A673 (cell line): Measurements from ENCODE around the gene MRPS35. TPM values are rescaled to one million over a fixed set of nuclear protein-coding genes. Genes with fewer than 3 reads are reported as not detected.

Experiments
- BruUV-seq: library from RNA; stranded (reverse); fragments of 400-500 nt; replicated peaks from 2 replicates; lab custom pipeline; 2021; lab: Mats Ljungman, UMichigan
- CTCF ChIA-PET: fragments of 300-600 bp; sonication (Branson Sonifier 250); formaldehyde crosslinking; loops from one replicate; lab custom pipeline; 2022; ENCODE audit warnings: antibody characterized with exemption; lab: Charles Lee
- POLR2A ChIA-PET: fragments of 300-600 bp; sonication (Branson Sonifier 250); formaldehyde crosslinking; loops from one replicate; lab custom pipeline; 2022; ENCODE audit warnings: antibody characterized with exemption; ENCODE audit not compliant: low non-redundant PET; lab: Charles Lee
- DNase-seq: peaks from one replicate; pipeline ENCODE4 v3.0.0-alpha.2; 2015; ENCODE audit warnings: low spot score
- H3K27ac ChIP-seq: fragments of 200-600 bp; sonication (generic); 2 replicates; pipeline ENCODE4 v1.5.1; 2016; ENCODE audit warnings: mixed run types, low read depth, mild to moderate bottlenecking, mixed read lengths, antibody characterized with exemption, low read length; ENCODE audit not compliant: poor library complexity, severe bottlenecking
- H3K27me3 ChIP-seq: fragments of 200-600 bp; sonication (generic); replicated peaks from 2 replicates; pipeline ENCODE4 v1.6.1; 2017; ENCODE audit warnings: mixed run types, low read depth, mild to moderate bottlenecking, mixed read lengths, antibody characterized with exemption, low read length; ENCODE audit not compliant: insufficient read depth, poor library complexity
- H3K36me3 ChIP-seq: fragments of 200-600 bp; sonication (generic); 2 replicates; pipeline ENCODE4 v1.6.1; 2016; ENCODE audit warnings: mixed run types, mild to moderate bottlenecking, mixed read lengths, antibody characterized with exemption, low read length; ENCODE audit not compliant: insufficient read depth, poor library complexity, severe bottlenecking
- H3K4me1 ChIP-seq: fragments of 200-600 bp; sonication (generic); 2 replicates; pipeline ENCODE4 v1.6.1; 2017; ENCODE audit warnings: mixed run types, mild to moderate bottlenecking, mixed read lengths, antibody characterized with exemption, low read length; ENCODE audit not compliant: insufficient read depth, poor library complexity, severe bottlenecking
- H3K4me3 ChIP-seq: fragments of 200-600 bp; sonication (generic); 2 replicates; pipeline ENCODE4 v1.5.1; 2016; ENCODE audit warnings: low read depth, mixed run types, mild to moderate bottlenecking, mixed read lengths, low read length; ENCODE audit not compliant: poor library complexity, severe bottlenecking
- H3K9me3 ChIP-seq: fragments of 200-600 bp; sonication (generic); 2 replicates; pipeline ENCODE4 v1.6.1; 2016; ENCODE audit warnings: mixed run types, low read depth, mild to moderate bottlenecking, mixed read lengths, antibody characterized with exemption, low read length; ENCODE audit not compliant: poor library complexity, severe bottlenecking
- CTCF ChIP-seq: fragments of 300-800, 200-600 bp; sonication (generic); conservative IDR thresholded peaks from 2 replicates; pipeline ENCODE4 v1.5.1; 2017; ENCODE audit warnings: low read depth, mild to moderate bottlenecking, antibody characterized with exemption, low read length, moderate library complexity, mixed read lengths
- EZH2 ChIP-seq: fragments of 200-600 bp; sonication (generic); IDR thresholded peaks from 2 replicates; pipeline ENCODE4 v1.6.1; 2017; ENCODE audit warnings: borderline replicate concordance, low read depth, mild to moderate bottlenecking, mixed read lengths, antibody characterized with exemption, low read length; ENCODE audit not compliant: poor library complexity, severe bottlenecking
- intact Hi-C: fragments of 100-400 bp; cut with micrococcal nuclease; formaldehyde crosslinking; loops from one replicate; pipeline ENCODE4 v1.10.0; 2022; ENCODE audit not compliant: unreplicated experiment
- total RNA-seq: library from RNA; stranded (reverse); gene quantifications from 2 replicates; pipeline ENCODE4 v1.2.3, GENCODE V29; 2021

MRPS35 gene
- total RNA-seq, 1 experiment from 2014 or later = 65.9 TPM

GRCh38 chr12:27703720-27704452 lies 6.7 kb upstream of the MRPS35 start:
- POLR2A ChIA-PET = no interaction called here
- Histone ChIP-seq H3K27me3 (no peaks in the 10 kb centered on the region), H3K4me3 (no peak overlapping the region), H3K36me3 (no peaks in the 10 kb centered on the region), H3K9me3 (no peaks in the 10 kb centered on the region), H3K27ac (peak overlapping the region; percentile 17), H3K4me1 (no peaks in the 10 kb centered on the region)
- BruUV-seq = no TSS peak
- DNase-seq = peak; percentile 89
- TF ChIP-seq EZH2 = no peak
- TF ChIP-seq CTCF = peak; percentile 94
- CTCF ChIA-PET = interaction anchor here (1.1 kb wide), 1 partner anchor 279 kb away, joined by 3 read pairs; no protein-coding TSS in a partner anchor
- intact Hi-C loops = loop anchor here (5.0 to 10.0 kb wide), 2 partner anchors 282 to 689 kb away; partner anchors contain the start of gene TM7SF3

- H3K36me3 ChIP-seq = no peaks in the 10 kb centered on the region
- DNase-seq = no peak
- no peak overlapping the region for H3K4me3 ChIP-seq
- BruUV-seq = no TSS peak
- H3K4me1 ChIP-seq = no peaks in the 10 kb centered on the region
- intact Hi-C loops = loop anchor here (10.0 kb wide), 1 partner anchor 690 kb away; the partner anchor contains the start of gene TM7SF3
- ChIA-PET CTCF (no interaction called here), POLR2A (no interaction called here)
- H3K9me3 ChIP-seq = no peaks in the 10 kb centered on the region
- H3K27me3 ChIP-seq = no peaks in the 10 kb centered on the region
- no peak overlapping the region for H3K27ac ChIP-seq
- TF ChIP-seq CTCF = no peak
- no peak for TF ChIP-seq EZH2
Observed at GRCh38 chr12:27705263-27705662, 5.4 kb upstream of the MRPS35 start.

GRCh38 chr12:27707216-27707615 lies 3.4 kb upstream of the MRPS35 start:
- Histone ChIP-seq H3K36me3 (no peaks in the 10 kb centered on the region), H3K9me3 (no peaks in the 10 kb centered on the region), H3K27me3 (no peaks in the 10 kb centered on the region), H3K4me3 (no peak overlapping the region), H3K4me1 (peaks cover 6% of the 10 kb centered on the region), H3K27ac (no peak overlapping the region)
- POLR2A ChIA-PET = interaction anchor here (0.7 kb wide), 1 partner anchor 183 kb away, joined by 3 read pairs; the partner anchor contains the start of gene PPFIBP1
- intact Hi-C loops = loop anchor here (10.0 kb wide), 1 partner anchor 692 kb away; the partner anchor contains the start of gene TM7SF3
- no TSS peak for BruUV-seq
- TF ChIP-seq EZH2 (no peak), CTCF (no peak)
- no peak for DNase-seq
- CTCF ChIA-PET = no interaction called here
